Measurements from ENCODE around the gene CT45A2.
"Not testable (repeated sequence)": the region's sequence is repeated elsewhere in the genome, so short reads cannot be mapped to it uniquely, and the experiment has no call there.

The CT45A2 gene, protein sequence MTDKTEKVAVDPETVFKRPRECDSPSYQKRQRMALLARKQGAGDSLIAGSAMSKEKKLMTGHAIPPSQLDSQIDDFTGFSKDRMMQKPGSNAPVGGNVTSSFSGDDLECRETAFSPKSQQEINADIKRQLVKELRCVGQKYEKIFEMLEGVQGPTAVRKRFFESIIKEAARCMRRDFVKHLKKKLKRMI

DNA sequence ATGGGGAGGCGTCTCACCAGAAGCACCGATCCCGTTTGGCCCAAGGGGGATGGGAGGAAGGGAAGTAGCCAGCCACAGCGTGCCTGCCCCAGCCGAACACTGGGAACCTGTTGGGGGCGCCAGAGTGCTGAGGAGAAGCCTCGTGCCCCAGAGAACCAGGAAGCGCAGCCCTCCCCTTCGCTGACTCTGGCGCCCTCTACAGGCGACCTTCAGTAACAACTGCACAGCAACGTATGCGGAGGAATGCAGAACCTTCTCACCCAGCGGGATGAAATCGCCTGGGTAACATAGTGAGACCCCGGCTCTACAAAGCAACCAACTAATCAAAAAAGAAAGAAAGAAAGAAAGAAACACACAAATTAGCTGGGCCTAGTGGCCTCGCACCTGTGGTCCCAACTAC, at the start of gene CT45A2:
CT45A2 (minus strand) TSS at position 101 of the 400 bp plus-strand sequence. CDS start 3,747 bp downstream, outside the sequence.
- not testable (repeated sequence) for DNase-seq

GRCh38 chrX:135854438-135854837, 34.6 kb upstream of the CT45A2 start, which contains the start of gene CT45A8:
Gene CT45A8, minus strand, starts transcription at chrX:135854538. Its CDS starts 3,755 bp downstream, at chrX:135850783.
- DNase-seq, result not testable (repeated sequence)

DNA sequence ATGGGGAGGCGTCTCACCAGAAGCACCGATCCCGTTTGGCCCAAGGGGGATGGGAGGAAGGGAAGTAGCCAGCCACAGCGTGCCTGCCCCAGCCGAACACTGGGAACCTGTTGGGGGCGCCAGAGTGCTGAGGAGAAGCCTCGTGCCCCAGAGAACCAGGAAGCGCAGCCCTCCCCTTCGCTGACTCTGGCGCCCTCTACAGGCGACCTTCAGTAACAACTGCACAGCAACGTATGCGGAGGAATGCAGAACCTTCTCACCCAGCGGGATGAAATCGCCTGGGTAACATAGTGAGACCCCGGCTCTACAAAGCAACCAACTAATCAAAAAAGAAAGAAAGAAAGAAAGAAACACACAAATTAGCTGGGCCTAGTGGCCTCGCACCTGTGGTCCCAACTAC, 17.4 kb upstream of the CT45A2 start, which contains the start of gene CT45A7:
CT45A7 (minus strand) TSS at position 101 of the 400 bp plus-strand sequence. CDS start 3,747 bp downstream, outside the sequence.
- not testable (repeated sequence) for DNase-seq

DNA sequence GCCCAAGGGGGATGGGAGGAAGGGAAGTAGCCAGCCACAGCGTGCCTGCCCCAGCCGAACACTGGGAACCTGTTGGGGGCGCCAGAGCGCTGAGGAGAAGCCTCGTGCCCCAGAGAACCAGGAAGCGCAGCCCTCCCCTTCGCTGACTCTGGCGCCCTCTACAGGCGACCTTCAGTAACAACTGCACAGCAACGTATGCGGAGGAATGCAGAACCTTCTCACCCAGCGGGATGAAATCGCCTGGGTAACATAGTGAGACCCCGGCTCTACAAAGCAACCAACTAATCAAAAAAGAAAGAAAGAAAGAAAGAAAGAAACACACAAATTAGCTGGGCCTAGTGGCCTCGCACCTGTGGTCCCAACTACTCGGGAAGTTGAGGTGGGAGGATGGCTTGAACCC, 17.1 kb downstream of the CT45A2 start, which contains the start of gene CT45A6:
CT45A6 (minus strand) TSS at position 101 of the 400 bp plus-strand sequence. CDS start 3,794 bp downstream, outside the sequence.
- DNase-seq, result not testable (repeated sequence)

DNA sequence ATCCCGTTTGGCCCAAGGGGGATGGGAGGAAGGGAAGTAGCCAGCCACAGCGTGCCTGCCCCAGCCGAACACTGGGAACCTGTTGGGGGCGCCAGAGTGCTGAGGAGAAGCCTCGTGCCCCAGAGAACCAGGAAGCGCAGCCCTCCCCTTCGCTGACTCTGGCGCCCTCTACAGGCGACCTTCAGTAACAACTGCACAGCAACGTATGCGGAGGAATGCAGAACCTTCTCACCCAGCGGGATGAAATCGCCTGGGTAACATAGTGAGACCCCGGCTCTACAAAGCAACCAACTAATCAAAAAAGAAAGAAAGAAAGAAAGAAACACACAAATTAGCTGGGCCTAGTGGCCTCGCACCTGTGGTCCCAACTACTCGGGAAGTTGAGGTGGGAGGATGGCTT, 34.4 kb downstream of the CT45A2 start, which contains the start of gene CT45A5:
CT45A5 (minus strand) TSS at position 101 of the 400 bp plus-strand sequence. CDS start 3,774 bp downstream, outside the sequence.
- not testable (repeated sequence) for DNase-seq

GRCh38 chrX:135768091-135768490, 51.7 kb downstream of the CT45A2 start, which contains the start of gene CT45A3:
Gene CT45A3, minus strand, starts transcription at chrX:135768191. Its CDS starts 3,747 bp downstream, at chrX:135764444.
- not testable (repeated sequence) for DNase-seq
